Measurements from ENCODE around the gene CTSE.
A peak's percentile ranks its signal among the peaks of the same experiment; 100 is the strongest.

The CTSE gene

DNA sequence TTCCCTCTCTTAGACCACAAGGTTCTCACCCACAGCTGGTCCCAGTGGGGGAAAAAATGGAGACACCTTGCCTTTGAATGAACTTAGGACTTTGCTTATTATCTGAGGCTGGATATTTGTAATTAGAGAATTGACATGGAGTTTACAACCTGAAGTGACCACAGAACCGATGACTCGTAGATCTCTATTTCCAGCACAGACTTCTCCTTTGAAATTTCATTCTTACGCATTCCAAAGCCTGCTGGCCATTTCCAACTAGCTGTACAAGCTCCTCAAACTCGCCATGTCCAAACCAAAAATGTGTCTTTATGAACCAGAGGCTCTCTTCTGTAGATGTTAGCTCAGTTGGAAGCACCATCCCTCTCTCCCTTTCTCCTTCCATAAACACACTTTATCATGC, 32.5 kb downstream of the CTSE start:
- no peak for DNase-seq (ENCODE audit: low read depth)

DNA sequence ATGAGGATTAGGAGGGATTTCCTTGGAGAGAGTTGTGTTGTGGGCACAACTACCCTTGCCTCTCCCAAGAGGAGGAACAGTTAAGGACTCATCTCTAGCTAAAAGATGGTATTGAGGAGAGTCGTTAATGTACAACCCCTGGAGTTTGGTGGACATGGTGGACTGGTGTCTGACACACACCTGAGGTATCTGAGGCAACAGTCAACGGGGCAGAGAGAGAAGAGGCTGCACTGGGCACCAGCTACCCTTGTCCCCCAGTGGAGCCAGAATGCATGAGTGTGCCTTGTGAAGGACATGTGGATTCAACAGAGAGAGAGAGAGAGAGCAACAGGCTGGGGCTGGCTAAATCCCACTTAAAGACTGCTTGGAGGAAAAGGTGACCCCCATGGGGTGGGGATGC, 33.5 kb downstream of the CTSE start:
- no peak for DNase-seq (ENCODE audit: low read depth)

DNA sequence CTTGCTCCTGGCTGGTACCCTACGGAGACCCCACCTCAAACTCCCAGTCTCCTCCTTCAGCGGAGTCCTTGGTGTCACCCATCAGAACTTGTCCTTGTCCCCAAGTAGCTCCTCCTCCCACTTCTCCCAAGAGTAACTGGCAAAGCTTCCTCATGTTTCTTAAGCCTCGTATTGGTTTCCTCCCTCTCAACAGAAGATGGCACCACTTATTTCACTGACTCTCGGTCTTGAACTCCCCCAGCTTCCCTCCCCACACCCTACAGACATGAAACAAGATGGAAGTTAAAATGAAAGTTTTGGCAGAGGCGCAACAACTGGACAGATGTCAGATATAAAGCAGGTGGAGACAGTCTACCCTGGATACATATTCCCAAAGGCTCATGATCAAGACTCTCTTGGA, 33.9 kb downstream of the CTSE start:
- no peak for DNase-seq (ENCODE audit: low read depth)

DNA sequence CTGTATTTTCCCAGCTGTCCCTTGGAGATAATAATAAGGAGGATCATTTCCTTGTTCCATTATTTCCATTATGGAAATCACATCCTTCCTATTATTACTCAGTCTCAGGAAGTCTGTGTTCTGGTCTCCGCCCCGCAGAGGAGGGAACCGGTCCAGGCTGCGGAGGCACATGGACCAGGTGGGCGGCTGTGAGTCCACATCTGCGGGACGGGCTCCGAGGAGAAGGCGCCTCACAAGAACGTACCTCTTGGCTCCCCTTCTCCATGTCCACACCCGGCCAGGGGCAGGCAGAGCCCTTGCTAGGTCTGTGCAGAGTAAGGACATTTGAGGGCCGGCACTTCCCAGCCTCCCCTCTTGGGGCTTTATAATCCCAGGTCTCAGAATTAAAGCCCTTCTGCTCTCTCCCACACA, 35.1 kb downstream of the CTSE start:
- DNase-seq (ENCODE audit: low read depth), result no peak

DNA sequence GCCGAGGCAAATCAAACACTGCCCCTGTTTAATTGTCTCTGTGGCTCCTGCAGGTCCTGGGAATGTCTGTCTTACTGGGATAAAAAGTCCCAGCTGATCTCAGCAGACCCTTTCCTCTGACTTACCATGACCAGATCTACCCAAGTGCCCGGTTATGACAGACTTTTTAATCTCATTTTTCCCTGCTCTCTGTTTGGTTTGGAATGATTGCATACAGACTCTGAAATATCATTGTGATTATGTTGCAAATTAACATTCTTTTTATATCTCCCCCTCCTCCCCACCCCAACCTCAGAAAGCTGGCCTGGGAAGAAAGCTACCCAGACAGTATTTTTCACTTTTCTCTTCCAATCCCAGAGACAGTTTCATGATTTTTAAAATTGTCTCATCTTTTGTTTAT, 36.8 kb downstream of the CTSE start:
- no peak for DNase-seq (ENCODE audit: low read depth)

DNA sequence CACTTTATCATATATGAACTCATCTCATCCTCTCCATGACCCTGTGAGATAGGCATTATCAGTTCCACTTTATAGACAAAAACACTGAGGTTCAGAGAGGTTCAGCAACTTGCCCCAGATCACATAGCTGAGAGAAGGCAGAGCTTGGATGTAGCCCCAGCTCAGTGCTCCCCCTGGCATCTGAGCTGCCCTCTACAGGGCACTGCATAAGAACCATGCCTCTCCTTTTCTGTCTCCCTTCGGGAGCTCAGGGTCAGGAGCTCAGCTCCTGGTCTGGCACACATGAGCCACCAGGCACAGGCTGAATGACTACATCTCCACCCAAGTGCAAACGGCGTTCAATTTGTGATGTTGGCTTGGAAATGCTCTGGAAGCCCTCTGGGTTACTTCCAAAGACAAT, 37.4 kb downstream of the CTSE start:
- DNase-seq (ENCODE audit: low read depth), result no peak

DNA sequence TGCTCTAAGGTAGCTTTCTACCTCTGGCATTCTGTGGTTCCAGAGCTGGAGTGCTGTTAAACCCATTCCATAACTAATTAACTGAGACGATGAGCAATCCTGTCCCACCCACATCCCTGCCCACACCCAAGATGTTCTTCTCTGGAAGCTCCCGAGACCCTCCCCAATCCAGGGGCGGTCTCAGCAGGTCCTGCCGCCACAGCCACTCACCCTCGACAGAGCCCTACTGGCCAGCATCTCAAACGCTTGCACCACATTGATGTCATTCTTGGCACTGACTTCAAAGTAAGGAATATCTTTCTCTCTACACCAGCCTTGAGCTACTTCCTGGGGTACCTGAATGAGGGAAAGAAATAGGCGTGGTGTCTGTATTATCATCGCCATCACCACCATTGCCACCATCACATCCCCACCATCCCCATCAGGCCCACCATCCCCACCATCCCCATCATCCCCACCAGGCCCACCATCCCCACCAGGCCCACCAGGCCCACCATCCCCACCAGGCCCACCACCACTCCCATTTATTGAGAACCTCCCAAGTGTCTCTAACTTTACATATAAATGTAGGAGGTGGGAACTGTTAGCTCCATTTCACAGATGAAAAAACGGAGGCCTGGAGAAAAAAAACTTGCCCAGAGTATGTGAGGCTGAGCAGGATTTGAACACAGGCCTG, 38.2 kb downstream of the CTSE start:
- DNase-seq (ENCODE audit: low read depth), result no peak

DNA sequence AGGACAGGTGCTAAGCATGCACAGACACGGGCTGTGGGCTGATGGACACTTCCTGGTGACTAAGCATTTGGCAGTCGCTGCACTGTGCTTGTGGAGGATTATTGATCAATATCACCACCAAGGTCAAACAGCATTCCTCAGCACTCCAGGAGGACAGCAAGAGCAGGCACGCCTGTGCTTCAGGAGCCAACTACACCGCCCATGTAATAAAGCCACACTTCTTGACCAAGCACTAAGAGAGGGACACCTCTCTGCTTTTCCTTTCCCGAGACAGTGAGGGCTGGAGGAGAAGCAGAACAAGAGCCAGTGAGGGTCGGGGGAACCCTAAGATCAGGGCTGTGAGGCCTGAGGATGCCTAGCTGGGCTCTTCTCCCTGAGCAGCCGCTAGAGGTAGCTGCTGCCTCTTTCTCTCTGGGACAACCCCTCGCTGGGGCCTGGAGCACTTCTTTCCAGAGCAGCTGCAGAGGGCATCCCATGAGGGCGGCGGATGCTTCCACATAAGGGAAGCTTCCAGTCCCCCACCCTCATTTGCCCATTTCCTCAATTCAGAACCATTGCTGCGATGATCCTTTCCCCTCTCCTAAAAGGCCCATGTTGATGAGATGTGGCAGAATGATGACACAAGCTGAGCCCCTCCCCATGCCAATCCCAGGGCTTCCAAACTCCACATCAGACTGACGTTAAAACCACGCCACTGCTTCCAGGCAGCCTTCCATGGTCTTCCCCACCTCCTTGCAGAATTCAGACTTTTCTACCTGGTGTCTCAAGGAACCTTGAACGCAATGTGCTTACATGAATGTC, 39.6 kb downstream of the CTSE start:
- DNase-seq (ENCODE audit: low read depth), result no peak

DNA sequence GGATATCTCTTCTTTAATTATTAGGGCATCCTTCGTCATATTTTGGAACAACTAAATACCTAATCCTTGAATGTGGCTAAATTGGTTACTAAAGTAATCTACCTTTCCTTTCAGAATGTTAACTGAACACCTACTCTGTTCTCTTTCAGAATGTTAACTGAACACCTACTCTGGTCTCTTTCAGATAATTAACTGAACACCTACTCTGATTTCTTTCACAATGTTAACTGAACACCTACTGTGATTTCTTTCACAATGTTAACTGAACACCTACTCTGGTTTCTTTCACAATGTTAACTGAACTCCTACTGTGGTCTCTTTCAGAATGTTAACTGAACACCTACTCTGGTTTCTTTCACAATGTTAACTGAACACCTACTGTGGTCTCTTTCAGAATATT, 42.4 kb downstream of the CTSE start:
- DNase-seq (ENCODE audit: low read depth), result no peak

DNA sequence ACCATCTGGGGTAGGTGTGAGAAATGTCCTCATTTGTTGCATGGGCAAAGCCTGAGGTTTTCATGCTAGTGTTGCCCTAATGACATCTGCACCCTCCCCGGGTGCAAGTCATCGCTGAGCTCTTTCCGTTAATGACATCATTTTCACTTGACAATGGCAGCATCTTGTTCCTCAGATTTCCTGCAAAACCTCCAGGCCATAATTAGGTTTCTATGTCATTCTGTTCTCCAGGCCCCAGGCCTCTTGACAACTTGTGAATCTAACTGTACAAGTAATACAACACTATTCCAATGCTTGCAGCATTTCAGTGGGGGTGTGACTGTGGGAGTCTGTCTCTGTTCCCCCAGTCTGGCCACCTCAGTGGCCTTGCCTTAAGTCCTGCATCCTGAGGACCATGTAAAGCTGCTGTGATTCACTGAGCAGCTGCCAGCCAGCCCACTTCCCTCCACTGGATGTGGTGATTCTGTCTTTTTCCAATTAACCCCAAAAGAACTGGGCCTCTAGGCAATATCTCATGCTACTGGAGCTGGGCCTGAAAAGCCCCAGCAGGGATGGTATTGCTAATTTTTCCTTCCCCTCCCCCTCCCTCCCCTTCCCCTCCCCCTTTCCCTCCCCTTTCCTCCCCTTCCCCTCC, 43.3 kb downstream of the CTSE start:
- DNase-seq (ENCODE audit: low read depth), result no peak

DNA sequence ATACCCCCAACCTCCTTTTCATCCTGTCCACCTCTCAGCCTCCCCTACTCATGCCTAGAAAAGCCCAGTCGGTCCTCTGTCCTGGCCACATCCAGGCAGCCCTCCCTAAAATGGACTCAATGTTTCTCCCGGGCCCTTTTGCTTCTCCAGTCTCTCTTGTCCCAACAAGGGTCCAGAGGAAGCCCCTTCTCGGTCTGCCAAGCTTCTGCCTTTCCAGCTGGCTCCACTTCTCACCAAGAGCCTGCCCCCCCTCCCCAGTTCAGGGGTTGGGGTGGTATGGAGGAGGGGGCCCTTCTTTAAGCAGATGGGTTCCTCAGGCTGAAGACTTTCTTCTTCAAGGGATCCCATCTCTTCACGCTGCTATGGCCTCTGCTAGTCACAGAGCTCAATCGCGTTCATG, 44.4 kb downstream of the CTSE start:
- DNase-seq (ENCODE audit: low read depth), result no peak

DNA sequence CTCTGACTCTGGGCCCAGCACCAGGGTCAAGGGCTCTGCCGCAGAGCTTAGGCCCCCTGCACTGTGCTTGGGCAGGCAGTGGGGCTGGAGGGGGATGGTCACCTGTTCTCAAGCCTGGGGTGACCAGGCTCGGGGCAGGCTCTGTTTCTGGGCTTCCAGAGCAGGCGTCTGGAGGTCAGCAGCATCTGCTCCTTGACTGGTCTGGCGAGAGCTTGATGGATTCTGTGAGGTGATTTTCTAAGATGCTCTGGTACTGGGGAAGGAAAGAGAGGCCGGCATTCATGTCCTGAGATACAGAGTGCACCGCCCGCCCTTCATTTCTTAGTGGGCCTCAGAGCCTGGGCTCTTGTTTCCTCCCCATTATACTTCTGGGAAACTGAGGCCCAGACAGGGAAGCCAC, 45.0 kb downstream of the CTSE start:
- no peak for DNase-seq (ENCODE audit: low read depth)

DNA sequence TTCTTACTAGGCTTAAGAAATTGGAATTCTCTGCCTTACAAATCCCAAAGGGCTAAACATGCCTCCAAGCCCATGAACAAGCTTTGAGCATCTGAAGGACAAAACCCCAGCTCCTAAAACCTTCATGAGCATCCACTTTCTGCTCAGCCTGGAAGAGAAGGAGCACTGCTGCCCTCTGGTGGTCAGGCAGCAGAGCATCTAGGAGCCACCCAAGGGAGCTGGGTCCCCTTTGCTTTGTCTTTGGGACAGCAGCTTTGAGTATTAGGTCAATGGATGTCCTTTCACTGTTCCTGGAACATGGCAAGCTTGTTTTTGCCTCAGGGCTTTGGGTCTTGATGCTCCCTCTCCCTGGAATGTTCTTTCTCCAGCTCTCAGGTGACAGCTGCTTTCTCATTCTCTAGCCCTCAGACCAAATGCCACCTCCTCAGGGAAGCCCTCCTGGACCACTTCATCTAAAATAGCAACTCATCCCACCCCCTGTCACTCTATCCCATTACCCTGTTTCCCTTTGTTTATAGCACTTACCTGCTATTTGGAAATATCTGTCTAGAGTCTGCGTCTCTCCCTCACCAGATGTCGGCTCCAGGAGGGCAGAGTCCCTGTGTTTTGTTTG, 46.2 kb downstream of the CTSE start:
- peak; percentile 64 for DNase-seq (ENCODE audit: low read depth)

DNA sequence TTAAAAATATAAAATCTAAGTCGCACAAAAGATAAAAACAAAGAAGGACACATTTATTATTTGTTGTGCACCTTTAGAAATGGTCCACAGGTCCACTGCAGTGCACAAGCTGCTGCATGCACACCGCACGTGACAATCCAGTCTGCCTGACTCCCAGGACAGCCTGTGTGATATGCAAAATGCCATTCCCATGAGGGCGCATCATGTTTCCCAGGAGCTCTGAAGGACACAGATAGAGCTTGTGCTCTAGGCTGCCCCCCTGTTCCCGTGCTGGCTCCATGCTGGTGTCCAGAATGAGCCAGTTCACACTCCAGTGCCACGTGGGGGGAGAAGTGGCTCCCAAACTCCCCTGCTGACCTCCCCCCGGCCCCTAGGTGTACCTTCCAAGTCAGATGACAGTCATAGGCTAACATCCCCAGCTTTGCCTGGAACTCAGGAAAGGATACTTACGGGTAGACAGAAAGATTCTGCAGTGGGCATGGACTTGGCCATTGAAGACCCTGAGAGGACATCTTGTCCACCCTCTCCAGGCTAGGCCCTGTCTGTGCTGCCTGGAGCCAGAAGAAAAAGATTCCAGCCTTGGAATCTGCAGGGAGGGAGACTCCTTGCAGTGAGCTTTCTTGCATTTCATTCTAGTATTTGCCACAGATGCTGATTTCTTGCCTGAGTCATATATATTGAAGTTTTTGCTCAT, 46.8 kb downstream of the CTSE start:
- no peak for DNase-seq (ENCODE audit: low read depth)

DNA sequence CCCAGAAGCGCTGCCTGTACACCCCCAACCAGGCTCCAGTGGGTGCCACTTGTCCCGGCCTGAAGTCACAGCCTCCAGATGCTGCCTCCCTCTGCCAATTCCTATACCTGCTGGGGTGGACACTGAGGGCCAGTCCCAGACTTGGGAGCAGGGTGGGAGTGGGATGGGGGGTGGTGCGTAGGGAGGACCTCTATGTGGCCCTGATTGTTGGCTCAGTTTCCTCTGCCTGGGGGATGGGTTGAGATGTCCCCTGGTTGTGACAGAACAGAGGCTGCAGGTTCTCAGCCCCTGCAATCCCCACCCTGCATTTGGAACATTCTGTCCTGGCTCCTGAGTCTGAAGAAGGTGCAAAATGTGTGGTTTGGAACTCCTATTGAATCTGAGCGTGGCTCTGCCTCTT, 47.7 kb downstream of the CTSE start:
- no peak for DNase-seq (ENCODE audit: low read depth)

DNA sequence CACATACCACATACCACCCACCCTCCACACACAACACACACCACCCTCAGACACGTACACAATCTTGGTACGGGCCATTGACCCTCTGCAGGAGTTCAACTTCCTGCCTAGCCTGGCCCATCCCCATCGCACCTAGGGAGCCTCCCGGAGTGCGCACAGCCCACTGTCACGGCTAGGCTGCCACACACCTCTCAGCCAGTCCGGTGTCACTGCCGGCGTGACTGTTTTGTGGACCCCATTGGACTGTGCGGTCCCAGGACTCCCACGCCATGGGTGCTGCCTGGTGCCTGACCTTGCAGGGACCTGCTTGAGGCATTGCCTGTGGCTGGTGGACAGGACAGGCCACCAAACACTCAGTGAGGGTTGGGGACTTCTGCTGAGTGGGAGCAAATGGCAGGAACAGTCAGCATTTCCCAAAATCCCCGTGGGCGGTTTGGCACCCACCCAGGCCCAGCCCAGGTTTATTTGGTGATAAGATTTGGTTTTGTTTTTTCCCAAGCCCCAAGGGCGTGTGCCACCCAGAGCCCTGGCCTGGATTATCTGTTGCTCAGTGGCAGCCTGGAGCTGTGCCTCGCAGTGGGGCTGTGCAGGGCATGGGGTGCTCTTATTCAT, 48.2 kb downstream of the CTSE start:
- DNase-seq (ENCODE audit: low read depth), result no peak

DNA sequence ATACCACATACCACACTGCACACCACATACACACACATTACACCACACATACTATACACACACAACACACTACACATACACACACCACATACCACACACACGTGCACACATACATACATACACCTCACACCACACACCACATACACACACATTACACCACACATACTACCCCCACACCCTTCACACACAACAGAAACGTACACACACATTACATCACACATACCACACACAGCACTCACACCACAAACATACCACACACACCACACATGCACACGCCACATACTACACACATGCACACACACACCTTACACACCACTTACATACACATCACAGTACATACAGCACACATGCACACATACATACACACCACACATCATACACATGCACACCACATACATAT, 49.0 kb downstream of the CTSE start:
- no peak for DNase-seq (ENCODE audit: low read depth)

DNA sequence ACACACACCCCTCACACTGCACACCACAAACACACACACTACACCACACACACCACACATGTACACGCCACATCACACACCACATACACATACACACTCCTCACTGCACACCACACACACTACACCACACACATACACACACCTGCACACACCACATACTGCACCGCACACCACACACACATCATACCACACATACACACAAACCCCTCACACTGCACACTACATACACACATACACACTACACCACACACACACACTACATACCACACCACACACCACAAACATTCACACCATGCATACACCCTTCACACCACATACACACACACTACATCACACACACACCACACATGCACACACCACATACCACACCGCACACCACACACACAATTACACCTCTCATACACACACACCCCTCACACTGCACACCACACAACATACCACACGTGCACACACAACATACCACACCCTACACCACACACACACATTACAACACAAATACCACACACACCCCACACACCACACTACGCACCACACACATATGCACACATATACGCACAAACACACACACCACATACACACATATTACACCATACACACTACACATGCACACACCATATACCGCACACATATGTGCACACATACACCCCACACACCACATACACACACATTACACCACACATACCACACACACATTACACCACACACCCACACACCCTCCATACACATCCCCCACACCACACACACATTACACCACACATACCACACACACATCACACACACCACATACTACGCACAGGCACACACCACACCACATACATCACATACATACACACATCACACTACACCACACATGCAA, 50.1 kb downstream of the CTSE start:
- DNase-seq (ENCODE audit: low read depth), result no peak

DNA sequence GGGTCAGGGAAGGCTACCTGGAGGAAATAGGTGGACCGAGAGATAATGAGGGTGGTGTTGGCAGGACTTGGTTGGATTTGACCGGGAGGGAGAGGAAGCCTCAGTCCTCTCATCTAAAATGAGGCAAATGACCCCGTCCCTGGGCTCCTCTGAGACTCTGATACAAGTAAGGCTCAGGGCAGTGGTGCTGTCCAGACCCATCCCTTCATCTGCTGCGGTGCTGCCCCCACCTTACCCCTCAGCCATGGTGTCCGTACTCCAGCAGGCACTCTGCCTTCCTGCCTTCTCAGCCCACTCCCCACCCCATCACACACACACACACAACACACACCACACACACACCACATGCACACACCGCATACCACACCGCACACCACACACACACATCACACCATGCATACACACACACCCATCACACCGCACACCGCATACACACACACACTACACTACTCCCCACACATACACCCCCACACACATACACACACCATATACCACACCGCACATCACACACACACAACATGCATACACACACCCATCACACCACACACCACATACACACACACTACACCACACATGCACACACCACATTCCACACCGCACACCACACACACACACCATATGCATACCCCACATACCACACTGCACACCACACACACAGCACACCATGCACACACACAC, 51.1 kb downstream of the CTSE start:
- no peak for DNase-seq (ENCODE audit: low read depth)

DNA sequence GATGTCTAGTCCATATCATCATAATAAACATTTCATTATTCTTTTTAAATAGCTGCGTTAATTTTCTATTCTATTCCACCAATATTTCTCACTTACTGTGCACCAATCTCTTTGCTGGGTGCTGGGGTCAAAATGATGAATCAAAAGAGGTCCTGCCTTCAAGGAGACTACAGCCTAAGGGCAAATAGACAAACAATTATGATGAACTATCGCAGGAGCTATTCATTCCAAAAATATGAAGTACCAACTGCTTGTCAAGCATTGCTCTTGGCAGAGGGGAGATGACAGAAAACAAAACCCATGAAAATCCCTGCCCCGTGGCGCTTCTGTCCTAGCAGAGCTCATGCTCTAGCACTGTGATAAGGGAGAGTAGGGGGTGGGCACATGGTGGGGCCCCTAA, 51.6 kb downstream of the CTSE start:
- no peak for DNase-seq (ENCODE audit: low read depth)
